Lung (tissue), 12 donors: ENCODE data around the gene APBA2. TPM values are rescaled to one million over a fixed set of nuclear protein-coding genes. Genes with fewer than 3 reads are reported as not detected.

ENCODE experiments used
- ATAC-seq: fragments of 200-7000 bp; cut with Tn5 transposase; one replicate; pipeline ENCODE4 v1.9.1; 2020; ENCODE audit warnings: moderate number of reproducible peaks; ENCODE audit not compliant: insufficient read depth, low FRiP score
- DNase-seq, 3 donors: peaks; one replicate each; pipeline ENCODE4 v3.0.0-alpha.2; 2013 to 2017
- H3K27ac ChIP-seq, 2 donors: one replicate each; pipeline ENCODE4 v1.5.1; 2013; ENCODE audit warnings: mild to moderate bottlenecking in 2 of 2, moderate library complexity in 2 of 2, control low read depth in 1 of 2, inconsistent platforms in 1 of 2, low read depth in 1 of 2, low read length in 1 of 2
- H3K27me3 ChIP-seq, 3 donors: one replicate each; pipeline ENCODE4 v1.5.1; 2013; ENCODE audit warnings: low read length in 2 of 3; ENCODE audit not compliant: control insufficient read depth in 3 of 3, insufficient read depth in 3 of 3
- H3K36me3 ChIP-seq, 4 donors: one replicate each; pipeline ENCODE4 v1.5.1; 2013; ENCODE audit warnings: low read length in 4 of 4, mild to moderate bottlenecking in 1 of 4, moderate library complexity in 1 of 4; ENCODE audit not compliant: control insufficient read depth in 4 of 4, insufficient read depth in 4 of 4
- H3K4me1 ChIP-seq, 5 donors: one replicate each; pipeline ENCODE4 v1.5.1; 2013; ENCODE audit warnings: low read length in 5 of 5, mild to moderate bottlenecking in 2 of 5, moderate library complexity in 1 of 5; ENCODE audit not compliant: control insufficient read depth in 5 of 5, insufficient read depth in 5 of 5
- H3K4me3 ChIP-seq: one replicate; pipeline ENCODE4 v1.5.1; 2013; ENCODE audit warnings: mild to moderate bottlenecking, control low read depth, moderate library complexity
- H3K9ac ChIP-seq, 2 donors: one replicate each; pipeline ENCODE4 v1.5.1; 2013; ENCODE audit warnings: low read length in 2 of 2, control low read depth in 1 of 2; ENCODE audit not compliant: insufficient read depth in 1 of 2
- H3K9me3 ChIP-seq, 4 donors: one replicate each; pipeline ENCODE4 v1.5.1; 2013; ENCODE audit warnings: low read length in 3 of 4, mild to moderate bottlenecking in 1 of 4, moderate library complexity in 1 of 4; ENCODE audit not compliant: control insufficient read depth in 4 of 4, insufficient read depth in 3 of 4
- CTCF ChIP-seq: IDR thresholded peaks from 2 replicates; pipeline ENCODE4 v1.5.1; 2012; ENCODE audit warnings: mild to moderate bottlenecking; ENCODE audit errors: control extremely low read depth, extremely low read depth
- WGBS, 2 donors: extraction: QIAGEN DNeasy Blood & Tissue Kit; methylation state at CpG; one replicate each; pipeline ENCODE4 v1.1.7; 2013; 5-methylcytosine and 5-hydroxymethylcytosine counted together
- polyA plus RNA-seq, 2 donors: library from polyadenylated mRNA; stranded (reverse); fragments of 200-250 nt; gene quantifications; one replicate each; pipeline ENCODE4 v1.2.1, GENCODE V29; 2013
- total RNA-seq, 2 donors: library from RNA; depleted of rRNA in 1 of 2; stranded (reverse); fragments of >200 nt in 1 of 2; gene quantifications; one replicate each; pipeline ENCODE4 v1.2.1, GENCODE V29; 2014 to 2021
- donor health status: control.
- donor health status: control.
- donor health status: Bipolar disorder and iron deficiency.
- donor health status: healthy.
- donor health status: DM: yes; HTN: yes; CAD: no.

The APBA2 gene
- total and polyA plus RNA-seq, 4 donors: 1.6 to 18.3 (median 4.5) TPM

GRCh38 chr15:29131840-29132420 is 246.2 kb downstream of the APBA2 start:
- Histone ChIP-seq H3K27ac (no peak overlapping the region), H3K4me1 (no peaks in the 10 kb centered on the region), H3K9me3 (no peaks in the 10 kb centered on the region), H3K36me3 (no peaks in the 10 kb centered on the region), H3K27me3 (peaks cover 0 to 7% (median 0%) of the 10 kb centered on the region in 3 donors), H3K4me3 (no peak overlapping the region), H3K9ac (no peak overlapping the region)
- WGBS, 2 donors: 50 to 64% methylated on average over 22 to 23 of the region's 23 CpGs
- ATAC-seq (no peak), DNase-seq (no peak)
- TF ChIP-seq CTCF: no peak

GRCh38 chr15:29132735-29133181 is 247.0 kb downstream of the APBA2 start:
- whole genome bisulfite sequencing, 2 donors: 82 to 84% methylated on average over 12 to 14 of the region's 14 CpGs
- DNase-seq: no peak
- Histone ChIP-seq H3K9ac (no peak overlapping the region), H3K4me3 (no peak overlapping the region), H3K36me3 (no peaks in the 10 kb centered on the region), H3K27ac (no peak overlapping the region), H3K9me3 (no peaks in the 10 kb centered on the region), H3K4me1 (no peaks in the 10 kb centered on the region), H3K27me3 (peaks cover 0 to 7% (median 0%) of the 10 kb centered on the region in 3 donors)
- TF ChIP-seq CTCF: no peak
- ATAC-seq: no peak

- Histone ChIP-seq H3K27me3 (peaks cover 0 to 8% (median 0%) of the 10 kb centered on the region in 3 donors), H3K9ac (no peak overlapping the region), H3K4me3 (no peak overlapping the region), H3K4me1 (no peaks in the 10 kb centered on the region), H3K36me3 (no peaks in the 10 kb centered on the region), H3K9me3 (no peaks in the 10 kb centered on the region), H3K27ac (no peak overlapping the region)
- no peak for TF ChIP-seq CTCF
- 78 to 93% methylated on average over 8 of the region's 8 CpGs for WGBS, 2 donors
- ATAC-seq (no peak), DNase-seq (no peak)
These were observed 247.5 kb downstream of the APBA2 start for GRCh38 chr15:29133321-29133720.

- no peak overlapping the region for H3K4me3 ChIP-seq
- no peak overlapping the region for H3K27ac ChIP-seq
- no peak for TF ChIP-seq CTCF
- no peaks in the 10 kb centered on the region for H3K36me3 ChIP-seq
- H3K4me1 ChIP-seq: no peaks in the 10 kb centered on the region
- ATAC-seq (no peak), DNase-seq (no peak)
- H3K9me3 ChIP-seq: no peaks in the 10 kb centered on the region
- WGBS, 2 donors: 81 to 94% methylated on average over 5 of the region's 5 CpGs
- no peak overlapping the region for H3K9ac ChIP-seq
- peaks cover 0 to 12% (median 0%) of the 10 kb centered on the region in 3 donors for H3K27me3 ChIP-seq
These were observed 248.0 kb downstream of the APBA2 start for GRCh38 chr15:29133791-29134190.
